Adrenal gland (tissue), 5 donors: ENCODE measurements around the gene MYOM1.

ENCODE experiments used
- CTCF ChIP-seq, 6 experiments: fragments of 450-650 bp in 4 of 6; fragments of 200-600 bp in 2 of 6; sonication (generic) in 1 of 6; IDR thresholded peaks; 1 replicate in 5 of 6; 2 replicates in 1 of 6; pipeline versions ENCODE4 v1.5.1 to v1.8.0; 2016 to 2021; ENCODE audit warnings: antibody characterized with exemption in 6 of 6, mild to moderate bottlenecking in 2 of 6, moderate library complexity in 1 of 6
- POLR2A ChIP-seq, 2 donors: fragments of 450-650 bp; IDR thresholded peaks; one replicate each; pipeline ENCODE4 v1.6.1; 2017; ENCODE audit warnings: antibody characterized with exemption in 2 of 2, mild to moderate bottlenecking in 2 of 2, moderate library complexity in 1 of 2
- donor health status: DM: no; HTN: no; CAD: no.

- TF ChIP-seq POLR2A (IDR thresholded peaks at IDR 0.05) = no peak
- no peak for TF ChIP-seq CTCF (IDR thresholded peaks at IDR 0.05)
Measured at GRCh38 chr18:3048121-3048520, 171.6 kb downstream of the MYOM1 start.
